H9 (cell line): ENCODE data around the gene TEX22. TPM values are rescaled to one million over a fixed set of nuclear protein-coding genes. Genes with fewer than 3 reads are reported as not detected.

Source experiments
- DNase-seq: peaks from one replicate; pipeline ENCODE4 v3.0.0-alpha.2; 2017
- H2AFZ ChIP-seq: one replicate; pipeline ENCODE4 v1.6.1; 2013; ENCODE audit warnings: mild to moderate bottlenecking, low read length, control low read depth, moderate library complexity
- H2AK5ac ChIP-seq: 2 replicates; pipeline ENCODE4 v1.6.1; 2013; ENCODE audit warnings: low read length, control low read depth, mixed read lengths; ENCODE audit not compliant: insufficient read length
- H2BK120ac ChIP-seq: one replicate; pipeline ENCODE4 v1.6.1; 2013; ENCODE audit warnings: low read depth, mild to moderate bottlenecking, low read length, control low read depth, inconsistent platforms; ENCODE audit not compliant: poor library complexity, severe bottlenecking
- H2BK12ac ChIP-seq: 2 replicates; pipeline ENCODE4 v1.6.1; 2013; ENCODE audit warnings: low read length, control low read depth, mixed read lengths, low read depth; ENCODE audit not compliant: insufficient read length
- H2BK15ac ChIP-seq: 2 replicates; pipeline ENCODE4 v1.6.1; 2013; ENCODE audit warnings: low read depth, low read length, control low read depth
- H2BK20ac ChIP-seq: one replicate; pipeline ENCODE4 v1.6.1; 2013; ENCODE audit warnings: low read depth, mild to moderate bottlenecking, low read length, control low read depth, inconsistent platforms; ENCODE audit not compliant: poor library complexity, severe bottlenecking
- H2BK5ac ChIP-seq: 2 replicates; pipeline ENCODE4 v1.6.1; 2013; ENCODE audit warnings: low read length, control low read depth, mixed read lengths; ENCODE audit not compliant: insufficient read length
- H3K14ac ChIP-seq: 2 replicates; pipeline ENCODE4 v1.6.1; 2013; ENCODE audit warnings: low read length, control low read depth; ENCODE audit not compliant: insufficient read depth
- H3K18ac ChIP-seq: 2 replicates; pipeline ENCODE4 v1.6.1; 2013; ENCODE audit warnings: low read depth, mild to moderate bottlenecking, mixed read lengths, low read length, control low read depth; ENCODE audit not compliant: insufficient read length
- H3K23ac ChIP-seq: 2 replicates; pipeline ENCODE4 v1.6.1; 2013; ENCODE audit warnings: low read length, control low read depth, mixed read lengths, low read depth; ENCODE audit not compliant: insufficient read length
- H3K23me2 ChIP-seq: 2 replicates; pipeline ENCODE4 v1.6.1; 2013; ENCODE audit warnings: low read depth, mild to moderate bottlenecking, mixed read lengths, low read length, control low read depth; ENCODE audit not compliant: insufficient read length, poor library complexity, severe bottlenecking
- H3K27ac ChIP-seq: 2 replicates; pipeline ENCODE4 v1.5.1; 2013; ENCODE audit warnings: low read length, control low read depth, mixed read lengths, low read depth; ENCODE audit not compliant: insufficient read length
- H3K27me3 ChIP-seq: 2 replicates; pipeline ENCODE4 v1.6.1; 2013; ENCODE audit warnings: low read length, control low read depth, inconsistent platforms; ENCODE audit not compliant: insufficient read depth
- H3K4ac ChIP-seq: 2 replicates; pipeline ENCODE4 v1.6.1; 2013; ENCODE audit warnings: low read depth, mild to moderate bottlenecking, control low read depth, inconsistent platforms, low read length, moderate library complexity
- H3K4me1 ChIP-seq: 2 replicates; pipeline ENCODE4 v1.6.1; 2013; ENCODE audit warnings: low read length, control low read depth, inconsistent platforms; ENCODE audit not compliant: insufficient read depth
- H3K4me2 ChIP-seq: 2 replicates; pipeline ENCODE4 v1.6.1; 2013; ENCODE audit warnings: low read length, control low read depth, mixed read lengths; ENCODE audit not compliant: insufficient read length, insufficient read depth
- H3K56ac ChIP-seq: 2 replicates; pipeline ENCODE4 v1.6.1; 2013; ENCODE audit warnings: low read depth, mild to moderate bottlenecking, mixed read lengths, low read length, control low read depth; ENCODE audit not compliant: insufficient read length
- H3K79me1 ChIP-seq: 2 replicates; pipeline ENCODE4 v1.6.1; 2013; ENCODE audit warnings: low read depth, mild to moderate bottlenecking, moderate library complexity, low read length, control low read depth, inconsistent platforms; ENCODE audit not compliant: insufficient read depth, poor library complexity, severe bottlenecking
- H3K79me2 ChIP-seq: 2 replicates; pipeline ENCODE4 v1.6.1; 2013; ENCODE audit warnings: low read length, control low read depth, inconsistent platforms; ENCODE audit not compliant: insufficient read depth
- H3K9ac ChIP-seq: 2 replicates; pipeline ENCODE4 v1.6.1; 2013; ENCODE audit warnings: low read length, control low read depth, mixed read lengths; ENCODE audit not compliant: insufficient read length; ENCODE audit errors: extremely low read depth
- H3K9me3 ChIP-seq: one replicate; pipeline ENCODE4 v1.6.1; 2013; ENCODE audit warnings: low read depth, low read length, inconsistent platforms; ENCODE audit not compliant: control insufficient read depth
- H3T11ph ChIP-seq: one replicate; pipeline ENCODE4 v1.6.1; 2013; ENCODE audit warnings: mild to moderate bottlenecking, low read length, control low read depth, inconsistent platforms
- H4K20me1 ChIP-seq: one replicate; pipeline ENCODE4 v1.6.1; 2013; ENCODE audit not compliant: control insufficient read depth, insufficient read length, insufficient read depth
- H4K5ac ChIP-seq: 2 replicates; pipeline ENCODE4 v1.6.1; 2013; ENCODE audit warnings: low read depth, mild to moderate bottlenecking, mixed read lengths, low read length, control low read depth; ENCODE audit not compliant: insufficient read length
- H4K8ac ChIP-seq: replicated peaks from 2 replicates; pipeline ENCODE4 v1.6.1; 2013; ENCODE audit warnings: low read length, control low read depth, mixed read lengths, low read depth; ENCODE audit not compliant: insufficient read length
- H4K91ac ChIP-seq: 2 replicates; pipeline ENCODE4 v1.6.1; 2013; ENCODE audit warnings: low read depth, mild to moderate bottlenecking, moderate library complexity, mixed read lengths, low read length, control low read depth; ENCODE audit not compliant: insufficient read length
- H3K27ac Mint-ChIP-seq, 3 experiments: 2 replicates in 2 of 3; 3 replicates in 1 of 3; pipeline ENCODE4 v1.8.0; 2020 to 2021; ENCODE audit warnings: mixed read lengths in 3 of 3, mild to moderate bottlenecking in 1 of 3, moderate library complexity in 1 of 3
- H3K27me3 Mint-ChIP-seq: 2 replicates; pipeline ENCODE4 v1.8.0; 2021; ENCODE audit warnings: low read depth, mild to moderate bottlenecking, moderate library complexity, mixed read lengths
- H3K36me3 Mint-ChIP-seq, 3 experiments: 2 replicates in 2 of 3; 3 replicates in 1 of 3; pipeline ENCODE4 v1.8.0; 2020 to 2021; ENCODE audit warnings: low read depth in 3 of 3, mixed read lengths in 3 of 3; ENCODE audit not compliant: insufficient read depth in 1 of 3
- H3K4me1 Mint-ChIP-seq, 2 experiments: 2 replicates each; pipeline ENCODE4 v1.8.0; 2020; ENCODE audit warnings: mixed read lengths in 2 of 2
- H3K4me3 Mint-ChIP-seq, 2 experiments: 2 replicates in 1 of 2; 3 replicates in 1 of 2; pipeline ENCODE4 v1.8.0; 2020 to 2021; ENCODE audit warnings: mild to moderate bottlenecking in 2 of 2, mixed read lengths in 2 of 2, moderate library complexity in 1 of 2
- H3K9me3 Mint-ChIP-seq, 2 experiments: 2 replicates in 1 of 2; 3 replicates in 1 of 2; pipeline ENCODE4 v1.8.0; 2020; ENCODE audit warnings: mild to moderate bottlenecking in 2 of 2, mixed read lengths in 2 of 2, moderate library complexity in 1 of 2
- CTCF ChIP-seq: fragments of 200-600 bp; sonication (generic); conservative IDR thresholded peaks from 3 replicates; pipeline ENCODE4 v1.8.0; 2021; ENCODE audit warnings: antibody characterized with exemption, mild to moderate bottlenecking
- WGBS: extraction: QIAGEN DNeasy Blood & Tissue Kit; methylation state at CpG from one replicate; pipeline ENCODE4 v1.1.7; 2013; ENCODE audit warnings: missing lambda C conversion rate, low lambda C conversion rate, mixed read lengths; ENCODE audit not compliant: insufficient read length; ENCODE audit errors: extremely low coverage; 5-methylcytosine and 5-hydroxymethylcytosine counted together
- total RNA-seq: library from RNA; stranded (reverse); gene quantifications from 2 replicates; pipeline ENCODE4 v1.2.1, GENCODE V29; 2021

The TEX22 gene
- total RNA-seq, 1 experiment from 2014 or later, result 0.83 TPM

- no peak overlapping the region for H3K56ac ChIP-seq
- no peak overlapping the region for H3K9ac ChIP-seq
- H3K27ac ChIP-seq, result no peak overlapping the region
- no peaks in the 10 kb centered on the region for H3K27me3 Mint-ChIP-seq
- no peaks in the 10 kb centered on the region for H3K9me3 Mint-ChIP-seq
- no peaks in the 10 kb centered on the region for H3K9me3 ChIP-seq
- H3K4ac ChIP-seq, result no peak overlapping the region
- H2AFZ ChIP-seq, result no peak overlapping the region
- TF ChIP-seq CTCF, result no peak
- H4K91ac ChIP-seq, result no peak overlapping the region
- H3K79me2 ChIP-seq, result no peaks in the 10 kb centered on the region
- no peak overlapping the region for H2BK5ac ChIP-seq
- H3T11ph ChIP-seq, result no peak overlapping the region
- no peak overlapping the region for H3K23ac ChIP-seq
- no peaks in the 10 kb centered on the region for H3K27me3 ChIP-seq
- no peaks in the 10 kb centered on the region for H3K23me2 ChIP-seq
- H2BK15ac ChIP-seq, result no peak overlapping the region
- H2BK12ac ChIP-seq, result no peak overlapping the region
- no peak overlapping the region for H2AK5ac ChIP-seq
- no peak for DNase-seq
- no peak overlapping the region for H3K4me2 ChIP-seq
- no peak overlapping the region for H2BK20ac ChIP-seq
- H2BK120ac ChIP-seq, result no peak overlapping the region
- H4K8ac ChIP-seq, result no peak overlapping the region
- H3K4me1 ChIP-seq, result no peaks in the 10 kb centered on the region
- H3K36me3 Mint-ChIP-seq, result peaks cover 16 to 37% (median 21%) of the 10 kb centered on the region in 3 experiments; a peak in 6 of 7 replicates
- no peak overlapping the region for H3K27ac Mint-ChIP-seq
- H4K20me1 ChIP-seq, result no peaks in the 10 kb centered on the region
- no CpG with 5 or more reads among the region's 17 CpGs for WGBS
- no peak overlapping the region for H3K4me3 Mint-ChIP-seq
- H3K79me1 ChIP-seq, result no peaks in the 10 kb centered on the region
- H3K4me1 Mint-ChIP-seq, result no peaks in the 10 kb centered on the region
- H3K14ac ChIP-seq, result no peak overlapping the region
- no peak overlapping the region for H4K5ac ChIP-seq
- H3K18ac ChIP-seq, result no peak overlapping the region
Measured at GRCh38 chr14:105444859-105445258, 46.5 kb downstream of the TEX22 start.
